ENCODE data around the gene NSDHL.
"Not testable (repeated sequence)": the region's sequence is repeated elsewhere in the genome, so short reads cannot be mapped to it uniquely, and the experiment has no call there.

The NSDHL gene

GRCh38 chrX:152895121-152895520, 64.3 kb downstream of the NSDHL start:
- DNase-seq (ENCODE audit: low read depth), result no peak

- DNase-seq (ENCODE audit: low read depth), result no peak
These were observed 65.0 kb downstream of the NSDHL start for GRCh38 chrX:152895724-152896420.

GRCh38 chrX:152896450-152896849, 65.6 kb downstream of the NSDHL start:
- no peak for DNase-seq (ENCODE audit: low read depth)

- DNase-seq (ENCODE audit: low read depth), result no peak
These were observed 66.6 kb downstream of the NSDHL start, which contains the start of gene ZNF185 for GRCh38 chrX:152897222-152898131. Gene ZNF185 (plus strand): TSS chrX:152898067. CDS start chrX:152914490, 16,423 bp downstream.

GRCh38 chrX:152898442-152898841, 67.6 kb downstream of the NSDHL start:
- no peak for DNase-seq (ENCODE audit: low read depth)

- DNase-seq (ENCODE audit: low read depth), result no peak
These were observed 68.4 kb downstream of the NSDHL start for GRCh38 chrX:152899111-152899873.

GRCh38 chrX:152899874-152900719, 69.2 kb downstream of the NSDHL start:
- DNase-seq (ENCODE audit: low read depth), result no peak

- DNase-seq (ENCODE audit: low read depth), result no peak
These were observed 70.1 kb downstream of the NSDHL start for GRCh38 chrX:152900937-152901445.

- no peak for DNase-seq (ENCODE audit: low read depth)
These were observed 71.1 kb downstream of the NSDHL start for GRCh38 chrX:152901816-152902501.

- DNase-seq (ENCODE audit: low read depth), result no peak
These were observed 71.6 kb downstream of the NSDHL start for GRCh38 chrX:152902502-152902820.

GRCh38 chrX:152903589-152903988, 72.7 kb downstream of the NSDHL start:
- DNase-seq (ENCODE audit: low read depth), result no peak

- DNase-seq (ENCODE audit: low read depth), result no peak
These were observed 73.6 kb downstream of the NSDHL start for GRCh38 chrX:152904151-152905080.

GRCh38 chrX:152905081-152905420, 74.2 kb downstream of the NSDHL start:
- no peak for DNase-seq (ENCODE audit: low read depth)

GRCh38 chrX:152907084-152907651, 76.3 kb downstream of the NSDHL start:
- no peak for DNase-seq (ENCODE audit: low read depth)

- no peak for DNase-seq (ENCODE audit: low read depth)
These were observed 77.6 kb downstream of the NSDHL start for GRCh38 chrX:152908486-152908885.

GRCh38 chrX:152910018-152910417, 79.2 kb downstream of the NSDHL start:
- DNase-seq (ENCODE audit: low read depth), result not testable (repeated sequence)

GRCh38 chrX:152912106-152912505, 81.2 kb downstream of the NSDHL start:
- no peak for DNase-seq (ENCODE audit: low read depth)

GRCh38 chrX:152912641-152913040, 81.8 kb downstream of the NSDHL start:
- no peak for DNase-seq (ENCODE audit: low read depth)

- no peak for DNase-seq (ENCODE audit: low read depth)
These were observed 82.5 kb downstream of the NSDHL start for GRCh38 chrX:152913346-152913745.

Measured in GM04503 (cell line).